A549 (cell line): Measurements from ENCODE around the gene SLC6A16. TPM values are rescaled to one million over a fixed set of nuclear protein-coding genes. Genes with fewer than 3 reads are reported as not detected.

Experiments used
- CBX2 ChIP-seq: fragments of 200-600 bp; sonication (generic); IDR thresholded peaks from 2 replicates; pipeline ENCODE4 v1.6.1; 2016; ENCODE audit warnings: low read depth, mild to moderate bottlenecking, borderline replicate concordance
- EHMT2 ChIP-seq: fragments of 200-600 bp; sonication (generic); IDR thresholded peaks from 2 replicates; pipeline ENCODE4 v1.6.1; 2016; ENCODE audit warnings: antibody characterized with exemption, low read depth, mild to moderate bottlenecking, moderate library complexity
- polyA plus RNA-seq, 4 experiments: library from polyadenylated mRNA; depleted of rRNA in 3 of 4; stranded (reverse); fragments of >200 nt; fragmentation: RNase III in 1 of 4; extraction: RNeasy Plus Mini Kit Qiagen cat#74134 plus additional on column Dnase treatment in 1 of 4; gene quantifications; 2 replicates in 3 of 4; 3 replicates in 1 of 4; pipeline ENCODE4 v1.2.3, GENCODE V29; 2011 to 2017
- small RNA-seq, 6 experiments: library from RNA; depleted of rRNA; stranded (forward); fragments of <200 nt; gene quantifications; one replicate each; pipeline ENCODE3, GENCODE V24; 2012

The SLC6A16 gene
- polyA plus RNA-seq, 2 of the 4 experiments (the other 2 are of a cell fraction), result 3.2 to 5.9 TPM

DNA sequence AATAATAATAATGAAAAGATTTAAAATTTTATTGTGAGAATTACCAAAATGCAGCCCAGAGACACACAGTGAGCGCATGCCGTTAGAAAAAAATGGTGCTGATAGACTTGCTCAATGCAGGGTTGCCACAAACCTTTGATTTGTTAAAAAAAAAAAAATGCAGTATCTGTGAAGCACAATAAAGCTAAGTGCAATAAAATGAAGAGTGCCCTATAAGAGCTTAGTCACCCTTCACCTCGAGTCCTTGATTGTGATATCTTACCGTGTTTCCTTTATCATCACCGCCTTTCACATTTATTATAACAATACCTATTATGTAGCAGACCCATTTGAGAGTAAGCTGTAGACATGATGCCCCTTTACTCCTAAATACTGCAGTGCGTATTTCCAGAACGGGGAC is 83.2 kb downstream of the SLC6A16 start (continued):
- TF ChIP-seq EHMT2 (no peak), CBX2 (no peak)

Small RNA genes lying within 50 kb of the gene (small RNA-seq; reads per million reads assigned to genes)
- 0 reads per million in 6 experiments for gene MIR4324

Other genes starting within 250 kb of the SLC6A16 start
- 214 and 220 TPM in 2 replicates for gene SNRNP70, start 239.7 kb downstream of the SLC6A16 start, polyA plus RNA-seq (2011; rRNA removed)
- 338 to 350 TPM (median 342 TPM) in 3 replicates for gene SNRNP70, start 239.7 kb downstream of the SLC6A16 start, polyA plus RNA-seq (2017; fragmentation: RNase III; extraction: RNeasy Plus Mini Kit Qiagen cat#74134 plus additional on column Dnase treatment)
- 4.6 and 5.4 TPM in 2 replicates for gene LIN7B, start 210.8 kb downstream of the SLC6A16 start, polyA plus RNA-seq (2011; rRNA removed)
- 7.1 to 8.3 TPM (median 8.0 TPM) in 3 replicates for gene LIN7B, start 210.8 kb downstream of the SLC6A16 start, polyA plus RNA-seq (2017; fragmentation: RNase III; extraction: RNeasy Plus Mini Kit Qiagen cat#74134 plus additional on column Dnase treatment)
- gene C19orf73, start 206.0 kb downstream of the SLC6A16 start, polyA plus RNA-seq (2011; rRNA removed), result 1.4 and 1.8 TPM in 2 replicates
- 1.7 to 2.2 TPM (median 1.7 TPM) in 3 replicates for gene C19orf73, start 206.0 kb downstream of the SLC6A16 start, polyA plus RNA-seq (2017; fragmentation: RNase III; extraction: RNeasy Plus Mini Kit Qiagen cat#74134 plus additional on column Dnase treatment)
- 2.5 and 3.2 TPM in 2 replicates for gene PPFIA3, start 205.6 kb downstream of the SLC6A16 start, polyA plus RNA-seq (2011; rRNA removed)
- gene PPFIA3, start 205.6 kb downstream of the SLC6A16 start, polyA plus RNA-seq (2017; fragmentation: RNase III; extraction: RNeasy Plus Mini Kit Qiagen cat#74134 plus additional on column Dnase treatment), result 6.5 to 8.0 TPM (median 7.3 TPM) in 3 replicates
- gene HRC, start 169.8 kb downstream of the SLC6A16 start, polyA plus RNA-seq (2011; rRNA removed), result 0.04 TPM in 1 of 2 replicates, not detected in the other
- 0.04 to 0.05 TPM in 2 of 3 replicates, not detected in the other for gene HRC, start 169.8 kb downstream of the SLC6A16 start, polyA plus RNA-seq (2017; fragmentation: RNase III; extraction: RNeasy Plus Mini Kit Qiagen cat#74134 plus additional on column Dnase treatment)
- gene TRPM4, start 167.4 kb downstream of the SLC6A16 start, polyA plus RNA-seq (2011; rRNA removed), result 4.7 and 4.9 TPM in 2 replicates
- gene TRPM4, start 167.4 kb downstream of the SLC6A16 start, polyA plus RNA-seq (2017; fragmentation: RNase III; extraction: RNeasy Plus Mini Kit Qiagen cat#74134 plus additional on column Dnase treatment), result 8.4 to 9.4 TPM (median 9.1 TPM) in 3 replicates
- not detected in 2 replicates for gene CD37, start 10.2 kb upstream of the SLC6A16 start, polyA plus RNA-seq (2011; rRNA removed)
- 0.13 to 0.22 TPM in 2 of 3 replicates, not detected in the other for gene CD37, start 10.2 kb upstream of the SLC6A16 start, polyA plus RNA-seq (2017; fragmentation: RNase III; extraction: RNeasy Plus Mini Kit Qiagen cat#74134 plus additional on column Dnase treatment)
- 15.9 and 20.3 TPM in 2 replicates for gene TEAD2, start 37.2 kb upstream of the SLC6A16 start, polyA plus RNA-seq (2011; rRNA removed)
- gene TEAD2, start 37.2 kb upstream of the SLC6A16 start, polyA plus RNA-seq (2017; fragmentation: RNase III; extraction: RNeasy Plus Mini Kit Qiagen cat#74134 plus additional on column Dnase treatment), result 19.0 to 26.3 TPM (median 25.3 TPM) in 3 replicates
- 0.53 and 0.91 TPM in 2 replicates for gene DKKL1, start 38.7 kb upstream of the SLC6A16 start, polyA plus RNA-seq (2011; rRNA removed)
- 0.26 to 0.68 TPM (median 0.37 TPM) in 3 replicates for gene DKKL1, start 38.7 kb upstream of the SLC6A16 start, polyA plus RNA-seq (2017; fragmentation: RNase III; extraction: RNeasy Plus Mini Kit Qiagen cat#74134 plus additional on column Dnase treatment)
- 0.08 TPM in 2 replicates for gene KASH5, start 63.1 kb upstream of the SLC6A16 start, polyA plus RNA-seq (2011; rRNA removed)
- 0.17 TPM in 1 of 3 replicates, not detected in the others for gene KASH5, start 63.1 kb upstream of the SLC6A16 start, polyA plus RNA-seq (2017; fragmentation: RNase III; extraction: RNeasy Plus Mini Kit Qiagen cat#74134 plus additional on column Dnase treatment)
- gene PTH2, start 98.2 kb upstream of the SLC6A16 start, polyA plus RNA-seq (2011; rRNA removed), result not detected in 2 replicates
- not detected in 3 replicates for gene PTH2, start 98.2 kb upstream of the SLC6A16 start, polyA plus RNA-seq (2017; fragmentation: RNase III; extraction: RNeasy Plus Mini Kit Qiagen cat#74134 plus additional on column Dnase treatment)
- 0.06 TPM in 1 of 2 replicates, not detected in the other for gene GFY, start 100.2 kb upstream of the SLC6A16 start, polyA plus RNA-seq (2011; rRNA removed)
- 0.16 to 0.18 TPM in 2 of 3 replicates, not detected in the other for gene GFY, start 100.2 kb upstream of the SLC6A16 start, polyA plus RNA-seq (2017; fragmentation: RNase III; extraction: RNeasy Plus Mini Kit Qiagen cat#74134 plus additional on column Dnase treatment)
- 0.48 and 0.50 TPM in 2 replicates for gene SLC17A7, start 116.3 kb upstream of the SLC6A16 start, polyA plus RNA-seq (2011; rRNA removed)
- 0.35 to 0.44 TPM (median 0.39 TPM) in 3 replicates for gene SLC17A7, start 116.3 kb upstream of the SLC6A16 start, polyA plus RNA-seq (2017; fragmentation: RNase III; extraction: RNeasy Plus Mini Kit Qiagen cat#74134 plus additional on column Dnase treatment)
- 74.1 and 89.7 TPM in 2 replicates for gene PIH1D1, start 126.6 kb upstream of the SLC6A16 start, polyA plus RNA-seq (2011; rRNA removed)
- 96.8 to 114 TPM (median 113 TPM) in 3 replicates for gene PIH1D1, start 126.6 kb upstream of the SLC6A16 start, polyA plus RNA-seq (2017; fragmentation: RNase III; extraction: RNeasy Plus Mini Kit Qiagen cat#74134 plus additional on column Dnase treatment)
- 9.7 and 10.2 TPM in 2 replicates for gene ALDH16A1, start 128.0 kb upstream of the SLC6A16 start, polyA plus RNA-seq (2011; rRNA removed)
- gene ALDH16A1, start 128.0 kb upstream of the SLC6A16 start, polyA plus RNA-seq (2017; fragmentation: RNase III; extraction: RNeasy Plus Mini Kit Qiagen cat#74134 plus additional on column Dnase treatment), result 19.9 to 23.0 TPM (median 23.0 TPM) in 3 replicates
- 0.42 and 0.58 TPM in 2 replicates for gene FLT3LG, start 149.0 kb upstream of the SLC6A16 start, polyA plus RNA-seq (2011; rRNA removed)
- gene FLT3LG, start 149.0 kb upstream of the SLC6A16 start, polyA plus RNA-seq (2017; fragmentation: RNase III; extraction: RNeasy Plus Mini Kit Qiagen cat#74134 plus additional on column Dnase treatment), result 0.99 to 1.2 TPM (median 1.0 TPM) in 3 replicates
- 5,391 and 5,410 TPM in 2 replicates for gene RPL13A, start 162.4 kb upstream of the SLC6A16 start, polyA plus RNA-seq (2011; rRNA removed)
- gene RPL13A, start 162.4 kb upstream of the SLC6A16 start, polyA plus RNA-seq (2017; fragmentation: RNase III; extraction: RNeasy Plus Mini Kit Qiagen cat#74134 plus additional on column Dnase treatment), result 3,383 to 3,595 TPM (median 3,438 TPM) in 3 replicates
- 2,624 and 3,014 TPM in 2 replicates for gene RPS11, start 171.2 kb upstream of the SLC6A16 start, polyA plus RNA-seq (2011; rRNA removed)
- gene RPS11, start 171.2 kb upstream of the SLC6A16 start, polyA plus RNA-seq (2017; fragmentation: RNase III; extraction: RNeasy Plus Mini Kit Qiagen cat#74134 plus additional on column Dnase treatment), result 3,721 to 3,877 TPM (median 3,793 TPM) in 3 replicates
- gene FCGRT, start 187.5 kb upstream of the SLC6A16 start, polyA plus RNA-seq (2011; rRNA removed), result 25.7 and 32.0 TPM in 2 replicates
- 20.0 to 28.4 TPM (median 28.4 TPM) in 3 replicates for gene FCGRT, start 187.5 kb upstream of the SLC6A16 start, polyA plus RNA-seq (2017; fragmentation: RNase III; extraction: RNeasy Plus Mini Kit Qiagen cat#74134 plus additional on column Dnase treatment)
- 0.31 and 0.41 TPM in 2 replicates for gene RCN3, start 202.8 kb upstream of the SLC6A16 start, polyA plus RNA-seq (2011; rRNA removed)
- gene RCN3, start 202.8 kb upstream of the SLC6A16 start, polyA plus RNA-seq (2017; fragmentation: RNase III; extraction: RNeasy Plus Mini Kit Qiagen cat#74134 plus additional on column Dnase treatment), result 1.6 to 2.1 TPM (median 1.8 TPM) in 3 replicates